ENCODE data around the gene NNMT.
"Not testable (repeated sequence)": the region's sequence is repeated elsewhere in the genome, so short reads cannot be mapped to it uniquely, and the experiment has no call there.

NNMT gene

DNA sequence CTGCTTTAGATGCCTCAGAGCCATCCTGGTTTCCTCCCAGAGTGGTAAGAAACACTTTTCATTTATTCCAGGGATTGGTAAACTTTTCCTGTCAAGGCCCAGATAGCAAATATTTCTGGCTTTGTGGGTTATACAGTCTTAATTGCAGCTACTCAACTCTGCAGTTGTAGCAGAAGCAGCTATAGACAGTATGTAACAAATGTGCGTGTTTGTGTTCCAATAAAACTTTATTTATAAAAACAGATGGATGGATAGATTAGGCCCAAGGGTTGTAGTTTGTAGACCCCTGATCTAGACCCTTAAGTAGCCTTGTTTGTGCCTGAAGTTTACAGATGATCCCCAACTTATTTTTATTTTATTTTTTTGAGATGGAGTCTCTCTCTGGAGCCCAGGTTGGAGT lies 17.9 kb downstream of the NNMT start:
- DNase-seq = no peak

DNA sequence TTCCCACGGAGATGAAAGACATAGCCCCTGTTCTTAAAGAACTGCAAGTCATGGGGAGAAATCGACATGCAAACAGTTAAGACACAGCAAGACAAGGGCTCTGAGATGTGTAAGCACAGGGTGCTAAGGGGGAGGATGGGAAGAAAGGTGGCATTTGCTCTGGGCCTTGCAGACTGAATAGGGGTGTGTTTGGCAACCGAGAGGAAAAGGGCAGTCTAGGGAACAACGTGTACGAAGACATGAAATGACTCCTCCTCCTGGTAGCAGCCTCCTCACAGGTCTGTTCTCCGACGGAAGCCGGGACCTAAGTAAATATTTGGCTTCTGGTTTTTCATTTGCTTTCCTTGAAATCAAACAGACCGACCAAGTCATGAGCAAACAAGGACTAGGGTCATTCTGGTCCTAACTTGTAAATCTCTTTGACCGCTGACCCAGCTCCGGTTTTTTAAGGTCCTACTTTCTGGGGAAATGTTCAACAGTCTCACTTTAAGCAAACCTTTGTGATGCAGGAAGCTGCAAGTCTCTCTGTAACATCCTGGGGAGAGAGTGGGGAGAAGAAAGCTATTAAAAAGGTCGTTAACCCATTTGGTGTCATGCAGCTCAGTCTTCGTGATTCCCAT lies 19.7 kb downstream of the NNMT start:
- peak; percentile 13 for DNase-seq

DNA sequence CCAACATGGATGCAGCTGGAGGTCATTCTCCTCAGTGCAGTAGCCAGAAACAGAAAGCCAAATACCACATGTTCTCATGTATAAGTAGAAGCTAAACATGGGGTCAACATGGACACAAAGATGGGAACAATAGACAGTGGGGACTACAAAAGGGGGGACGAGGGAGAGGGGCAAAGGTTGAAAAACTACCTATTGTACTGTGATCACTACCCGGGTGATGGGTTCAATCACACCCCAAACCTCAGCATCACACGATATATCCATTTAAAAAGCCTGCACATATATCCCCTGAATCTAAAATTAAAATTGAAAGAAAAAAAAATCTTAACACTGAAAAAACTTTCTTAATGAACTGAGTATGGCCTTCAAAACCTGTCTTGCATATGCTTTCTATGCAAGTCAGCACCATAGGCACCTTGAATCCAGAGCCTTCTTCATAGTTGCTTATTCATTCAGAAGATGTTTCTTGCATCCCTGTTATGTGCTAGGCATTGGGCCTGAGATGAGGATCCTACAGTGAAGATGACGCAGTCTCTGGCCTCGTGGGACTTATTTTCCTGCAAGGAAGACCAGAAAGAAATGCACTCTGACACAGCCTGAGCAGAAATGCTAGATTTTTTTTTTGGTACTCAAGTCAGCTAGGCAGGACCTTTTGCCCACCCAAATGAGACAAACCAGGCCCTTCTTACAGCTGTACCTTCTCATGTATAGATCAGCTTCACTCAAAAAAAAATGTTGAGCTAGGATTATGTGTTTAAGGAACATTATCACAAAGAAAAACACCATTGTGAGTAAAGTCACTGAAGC lies 21.0 kb downstream of the NNMT start:
- DNase-seq = no peak

DNA sequence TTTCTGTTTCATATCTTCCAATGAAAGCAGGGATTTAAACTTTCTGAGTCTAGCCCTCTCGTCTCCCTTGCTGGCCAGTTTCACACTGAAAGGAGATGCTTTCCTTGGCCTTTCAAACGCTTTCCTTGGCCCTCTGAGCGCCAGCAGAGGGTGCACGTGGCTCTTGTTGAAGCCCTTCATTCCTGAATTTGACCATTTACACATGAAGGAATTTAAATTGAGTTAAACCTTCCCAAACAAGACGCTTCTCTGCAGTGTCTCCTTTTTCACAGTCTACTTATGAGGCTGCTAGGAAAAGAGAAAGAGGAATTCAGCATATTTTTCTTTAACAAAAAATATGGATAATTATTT lies 21.6 kb downstream of the NNMT start:
- no peak for DNase-seq

DNA sequence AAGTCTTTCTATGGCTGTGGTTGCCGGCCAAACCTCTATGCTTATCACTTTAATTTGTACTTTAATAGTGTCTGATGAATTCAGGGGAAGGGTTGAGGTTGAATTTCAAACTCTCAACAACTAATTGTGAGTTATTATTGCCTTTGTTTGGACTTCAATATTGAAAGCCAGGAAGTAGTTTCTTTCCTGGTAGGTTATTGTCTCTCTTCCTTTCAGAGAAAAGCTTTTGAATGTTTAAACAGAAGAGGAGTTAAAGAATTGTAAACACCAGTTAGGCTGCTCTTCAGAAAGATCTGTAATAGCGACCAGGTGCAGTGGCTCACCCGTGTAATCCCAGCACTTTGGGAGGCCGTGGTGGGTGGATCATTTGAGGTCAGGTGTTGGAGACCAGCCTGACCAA lies 22.2 kb downstream of the NNMT start:
- DNase-seq = peak; percentile 16

DNA sequence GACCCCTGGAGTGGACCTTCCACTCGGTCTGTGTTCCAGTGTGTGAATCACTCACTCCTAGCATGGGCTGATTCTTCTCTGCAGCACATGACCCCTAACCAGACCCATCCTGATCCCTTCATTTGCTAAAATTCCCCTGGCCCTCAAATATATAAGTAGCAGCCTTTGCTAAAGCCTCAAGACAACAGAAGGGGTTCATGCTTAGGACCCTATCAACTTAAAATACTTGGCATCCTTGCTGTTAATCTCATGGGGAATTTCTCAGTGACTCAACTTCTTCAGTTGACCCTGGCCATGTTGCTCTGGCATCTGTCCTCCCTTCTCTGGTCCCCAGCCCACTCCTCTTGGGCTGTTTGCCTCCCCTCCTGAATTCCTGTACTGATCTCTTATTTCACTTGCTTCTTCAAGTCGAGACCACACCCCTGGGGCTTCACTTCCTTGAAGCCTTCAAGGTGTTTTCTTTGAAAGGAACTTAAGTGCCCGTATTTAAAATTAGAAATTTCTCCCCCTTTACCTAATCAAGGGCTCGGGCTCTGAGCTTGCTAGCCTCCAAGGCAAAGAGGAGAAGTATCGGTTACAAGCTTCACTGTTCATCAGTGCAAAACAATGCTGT lies 23.6 kb downstream of the NNMT start:
- DNase-seq = no peak

DNA sequence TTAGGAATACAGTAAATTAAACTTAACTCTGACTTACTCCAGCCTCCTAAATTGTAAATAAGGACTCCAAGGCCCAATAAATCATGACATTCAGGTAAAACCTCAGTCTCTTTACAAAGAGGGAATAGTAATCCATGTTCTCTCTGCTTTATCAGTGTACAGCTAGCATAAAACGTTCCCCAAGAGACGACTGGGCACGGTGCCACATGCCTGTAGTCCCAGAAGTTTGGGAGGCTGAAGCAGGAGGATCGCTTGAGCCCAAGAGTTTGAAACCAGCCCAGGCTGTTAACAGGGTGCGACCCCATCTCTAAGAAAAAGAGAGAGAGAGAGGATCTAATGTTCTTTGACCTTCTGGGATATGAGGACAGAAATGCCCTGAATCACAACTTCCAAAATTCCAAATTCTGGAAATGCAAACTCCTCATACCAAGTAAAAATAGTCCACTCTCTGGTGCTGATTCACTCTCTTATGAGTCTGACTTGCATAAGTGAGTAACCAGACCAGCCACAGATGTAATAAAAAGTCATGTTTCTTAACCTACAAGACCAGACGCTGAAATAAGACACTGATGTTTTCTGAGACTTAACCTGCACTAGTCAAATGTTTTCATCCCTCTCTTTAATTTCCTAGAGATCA lies 25.5 kb downstream of the NNMT start:
- no peak for DNase-seq

DNA sequence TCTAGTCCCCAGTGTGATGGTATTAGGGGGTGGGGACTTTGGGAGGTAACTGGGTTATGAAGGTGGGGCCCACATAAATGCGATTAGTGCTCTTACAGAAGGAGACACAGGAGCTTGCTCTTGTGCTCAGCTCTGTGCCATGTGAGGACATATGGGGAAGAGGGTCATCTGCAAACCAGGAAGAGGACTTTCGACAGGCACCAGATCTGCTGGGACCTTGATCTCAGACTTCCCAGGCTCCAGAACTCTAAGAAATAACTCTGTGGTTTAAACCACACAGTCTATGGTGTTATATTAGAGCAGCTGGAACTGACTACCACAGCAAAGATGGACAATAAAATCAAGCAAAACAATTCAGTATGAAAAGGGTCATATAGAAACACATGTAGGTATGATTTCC lies 26.7 kb downstream of the NNMT start:
- DNase-seq = no peak

DNA sequence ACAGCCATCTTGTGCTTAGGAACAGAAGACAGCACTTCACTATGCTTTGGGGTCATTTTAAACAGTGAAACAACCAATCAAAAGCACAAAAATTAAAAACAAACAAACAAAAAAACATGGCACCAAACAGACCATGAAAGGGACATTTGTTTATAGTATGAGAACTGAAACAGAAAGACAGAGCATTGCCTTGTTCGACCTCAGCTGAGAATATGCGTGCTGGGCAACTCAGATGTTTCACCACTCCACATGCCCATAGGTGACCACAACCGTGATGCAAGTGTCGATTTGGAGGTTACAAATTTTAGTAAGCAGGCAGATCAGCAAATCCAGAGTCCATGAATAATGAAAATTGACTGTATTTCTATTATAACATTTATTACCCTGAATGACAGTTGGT lies 30.0 kb downstream of the NNMT start:
- DNase-seq = no peak

DNA sequence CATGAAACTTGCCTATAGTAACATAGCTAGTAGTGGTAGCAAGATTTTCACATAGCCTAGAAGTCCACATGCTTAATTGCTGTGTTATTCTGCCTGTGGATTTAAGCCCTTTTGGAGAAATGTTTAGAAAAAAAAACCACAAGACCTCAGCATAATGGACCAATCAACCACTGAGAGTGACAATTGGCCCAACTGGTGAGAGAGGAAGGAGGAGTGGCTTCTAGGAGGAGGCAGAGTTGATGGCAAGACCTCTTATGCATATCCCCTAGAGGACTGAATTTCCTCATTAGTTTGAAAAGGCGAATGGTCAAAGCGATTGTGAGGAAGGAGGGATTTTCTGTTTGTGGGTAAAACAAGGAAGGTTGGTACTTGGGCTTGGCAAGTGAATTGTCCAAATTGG lies 30.6 kb downstream of the NNMT start:
- DNase-seq = no peak

DNA sequence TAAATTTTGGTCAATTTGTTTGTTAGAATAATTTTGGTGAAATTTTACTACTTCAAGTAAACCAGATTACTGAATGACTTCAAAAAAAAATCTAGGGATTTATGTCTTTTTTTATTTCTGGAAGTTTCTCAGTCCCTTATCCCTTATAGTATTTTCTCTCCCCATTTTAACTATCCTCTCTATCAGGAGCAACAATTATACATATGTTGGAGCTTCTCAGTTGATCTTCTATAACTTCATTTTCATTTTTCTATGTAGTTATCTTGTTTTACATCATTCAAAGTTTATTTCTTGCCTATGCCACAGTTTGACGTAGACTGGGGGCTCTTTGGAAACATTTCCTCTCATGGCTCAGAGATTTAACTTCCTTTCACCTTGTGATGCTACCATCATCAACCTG lies 34.2 kb downstream of the NNMT start:
- DNase-seq = no peak

DNA sequence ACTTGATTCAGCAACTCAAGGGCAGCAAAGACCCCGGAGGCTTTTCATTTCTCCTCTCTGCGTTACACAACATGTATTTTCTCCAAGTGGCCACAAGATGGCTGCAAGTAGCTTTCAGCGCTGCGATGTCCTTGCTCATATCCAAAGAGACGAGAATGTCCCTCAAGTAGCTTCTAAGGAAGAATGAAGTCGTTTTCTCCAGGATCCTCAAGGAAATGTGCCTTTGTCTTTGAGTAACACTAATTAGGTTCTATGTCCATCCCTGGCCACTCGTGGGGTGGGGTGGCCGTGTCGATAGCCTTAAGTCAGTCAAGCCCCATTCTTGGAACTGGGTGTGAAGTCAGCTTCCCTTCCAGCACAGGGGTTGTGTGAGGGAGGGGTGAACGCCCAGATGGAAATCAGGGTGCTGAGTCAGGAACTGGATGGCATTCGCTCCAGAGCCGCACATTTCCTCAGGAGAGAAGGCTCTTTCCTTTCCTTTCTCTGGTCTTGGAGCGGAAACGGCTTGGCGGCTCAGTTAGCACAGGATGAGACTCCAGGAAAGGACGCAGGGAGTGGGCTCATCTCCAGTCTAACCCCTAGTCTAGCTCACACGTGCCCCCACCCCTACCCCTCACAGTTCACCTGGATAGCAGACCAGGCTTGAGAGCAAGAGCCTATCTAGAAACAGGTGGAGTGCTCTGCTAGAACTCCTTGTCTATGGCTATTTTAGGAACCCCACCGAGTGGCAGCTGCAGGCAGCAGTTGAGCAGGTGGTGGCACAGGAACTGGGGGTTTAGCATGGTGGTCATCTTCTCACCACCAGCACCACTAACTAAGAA lies 44.3 kb downstream of the NNMT start:
- peak; percentile 62 for DNase-seq

DNA sequence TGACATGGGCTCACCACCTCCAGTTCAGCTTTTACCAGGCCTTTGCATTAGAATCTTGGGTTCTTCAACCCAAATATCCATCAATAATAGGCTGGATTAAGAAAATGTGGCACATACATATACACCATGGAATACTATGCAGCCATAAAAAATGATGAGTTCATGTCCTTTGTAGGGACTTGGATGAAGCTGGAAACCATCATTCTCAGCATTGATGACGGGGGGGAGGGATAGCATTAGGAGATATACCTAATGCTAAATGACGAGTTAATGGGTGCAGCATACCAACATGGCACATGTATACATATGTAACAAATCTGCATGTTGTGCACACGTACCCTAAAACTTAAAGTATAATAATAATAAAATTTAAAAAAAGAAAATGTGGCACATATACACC lies 45.5 kb downstream of the NNMT start:
- DNase-seq = not testable (repeated sequence)

DNA sequence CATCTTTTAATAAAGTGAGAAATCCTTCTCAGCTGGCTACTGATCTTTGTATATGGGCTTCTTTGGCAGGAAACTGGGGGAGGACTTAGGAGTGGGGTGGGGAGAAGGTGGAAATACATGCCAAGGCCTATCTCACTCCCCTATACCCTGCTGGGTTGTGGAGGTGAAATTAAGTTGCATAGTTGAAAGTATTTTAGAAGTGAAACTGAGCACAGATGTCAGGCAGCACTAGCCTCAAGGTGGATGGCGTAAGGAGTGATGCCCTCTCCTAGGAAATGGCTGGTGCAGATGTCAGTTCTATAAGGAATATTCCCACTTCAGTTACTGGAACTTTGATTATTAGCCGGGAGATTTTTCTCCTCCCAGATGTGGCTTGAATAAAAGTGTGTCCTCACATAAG lies 46.3 kb downstream of the NNMT start:
- DNase-seq = no peak

DNA sequence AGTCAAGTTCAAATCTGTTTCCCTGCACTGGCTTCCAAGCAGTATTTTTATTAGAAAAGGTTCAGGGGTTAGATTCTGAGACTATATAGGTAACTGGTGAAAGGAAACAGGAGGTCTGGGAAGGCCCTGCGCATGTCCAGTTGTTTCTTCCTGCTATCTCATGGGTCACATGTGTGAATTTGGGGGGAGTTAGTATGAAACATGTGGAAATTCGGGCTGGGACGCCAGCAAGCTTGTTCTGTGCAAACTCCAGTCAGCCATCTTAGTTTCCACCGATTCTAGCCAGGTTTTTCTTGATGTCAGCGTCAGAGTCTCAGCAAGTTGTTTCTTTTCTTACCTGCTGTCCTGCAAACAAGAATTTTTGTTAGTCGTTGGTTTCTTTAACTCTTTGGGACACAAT lies 46.8 kb downstream of the NNMT start:
- no peak for DNase-seq

DNA sequence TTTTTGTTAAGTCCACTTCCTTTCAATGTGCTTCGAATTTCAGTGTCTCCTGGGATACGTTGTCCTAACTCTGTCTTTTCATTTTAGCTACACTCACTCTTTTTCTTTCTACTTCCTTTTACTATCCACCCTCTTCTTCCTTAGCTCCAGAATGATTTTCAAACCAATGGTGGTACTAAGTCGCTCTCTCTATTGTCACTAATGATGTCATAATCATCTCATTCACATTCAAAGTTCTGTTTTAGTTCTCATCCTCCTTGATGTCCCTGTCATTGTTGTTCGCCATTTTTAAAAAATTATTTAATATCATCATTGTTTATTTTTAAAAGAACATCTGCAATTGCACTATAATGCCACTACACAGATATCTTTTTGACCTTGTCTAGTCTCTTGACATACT lies 47.3 kb downstream of the NNMT start:
- DNase-seq = no peak

DNA sequence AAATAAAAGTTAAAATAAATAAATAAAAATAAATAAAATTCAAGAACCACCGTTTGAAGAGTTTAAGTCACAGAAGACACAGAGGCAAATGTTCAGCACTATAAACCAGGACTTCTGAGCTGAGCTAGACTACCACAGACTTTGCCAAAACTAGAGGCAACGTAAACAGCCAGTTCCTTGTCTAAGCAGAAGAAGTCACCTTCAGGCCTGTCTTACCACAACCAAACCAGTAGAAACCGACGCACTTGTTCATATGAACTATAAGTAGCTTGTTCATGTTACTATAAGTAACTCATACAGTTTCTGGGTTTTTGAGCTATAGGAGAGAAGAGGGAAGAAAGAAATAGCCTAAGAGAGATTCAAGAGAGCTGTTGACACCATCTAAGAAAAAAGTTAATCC lies 48.3 kb downstream of the NNMT start:
- DNase-seq = no peak

DNA sequence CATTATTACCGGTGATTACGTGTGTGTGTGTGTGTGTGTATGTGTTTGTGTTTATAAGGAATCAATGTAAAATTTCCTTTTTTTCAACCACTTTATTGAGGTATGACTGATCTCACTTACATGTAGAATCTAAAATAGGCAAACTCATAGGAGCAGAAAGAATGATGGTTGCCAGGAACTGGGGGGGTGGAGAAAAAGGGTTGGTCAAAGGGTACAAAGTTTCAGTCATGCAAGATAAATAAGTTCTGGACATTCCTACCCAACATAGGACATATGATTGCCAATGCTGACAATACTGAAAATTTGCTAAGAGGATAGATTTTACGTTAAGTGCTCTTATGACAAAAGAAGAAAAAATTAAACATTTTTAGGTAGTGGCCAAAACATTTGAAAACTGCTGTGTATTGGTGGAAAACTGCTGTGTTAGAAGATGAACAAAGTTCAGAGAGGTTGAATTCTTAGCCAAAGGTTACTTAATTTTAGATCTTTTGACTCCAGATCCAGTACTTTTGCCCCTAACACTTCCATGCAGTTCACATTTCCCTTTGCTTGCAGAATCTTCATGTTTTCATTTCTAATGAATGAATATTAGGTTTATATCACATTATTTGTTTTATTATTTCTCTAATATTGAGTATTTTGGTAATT lies 49.5 kb downstream of the NNMT start:
- no peak for DNase-seq

DNA sequence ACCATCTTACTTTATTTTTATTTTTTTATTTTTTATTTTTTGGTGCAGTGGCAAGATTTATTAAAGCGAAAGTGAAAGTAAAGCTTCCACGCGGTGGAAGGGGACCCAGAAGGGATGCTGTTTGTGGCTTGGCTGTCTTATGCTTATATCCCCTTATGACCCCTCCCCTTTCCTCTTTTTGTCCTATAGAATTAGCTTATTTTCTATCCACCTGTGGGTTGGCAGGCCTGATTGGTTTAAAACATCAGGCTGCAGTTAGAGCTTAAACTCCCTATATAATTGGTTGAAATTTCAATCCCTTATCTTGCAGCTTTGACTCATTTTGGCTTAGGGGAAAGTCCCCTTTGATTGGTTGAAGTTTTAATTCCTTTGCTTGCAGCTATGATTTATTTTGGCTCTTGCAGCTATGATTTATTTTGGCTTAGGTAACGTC lies 50.5 kb downstream of the NNMT start:
- no peak for DNase-seq

DNA sequence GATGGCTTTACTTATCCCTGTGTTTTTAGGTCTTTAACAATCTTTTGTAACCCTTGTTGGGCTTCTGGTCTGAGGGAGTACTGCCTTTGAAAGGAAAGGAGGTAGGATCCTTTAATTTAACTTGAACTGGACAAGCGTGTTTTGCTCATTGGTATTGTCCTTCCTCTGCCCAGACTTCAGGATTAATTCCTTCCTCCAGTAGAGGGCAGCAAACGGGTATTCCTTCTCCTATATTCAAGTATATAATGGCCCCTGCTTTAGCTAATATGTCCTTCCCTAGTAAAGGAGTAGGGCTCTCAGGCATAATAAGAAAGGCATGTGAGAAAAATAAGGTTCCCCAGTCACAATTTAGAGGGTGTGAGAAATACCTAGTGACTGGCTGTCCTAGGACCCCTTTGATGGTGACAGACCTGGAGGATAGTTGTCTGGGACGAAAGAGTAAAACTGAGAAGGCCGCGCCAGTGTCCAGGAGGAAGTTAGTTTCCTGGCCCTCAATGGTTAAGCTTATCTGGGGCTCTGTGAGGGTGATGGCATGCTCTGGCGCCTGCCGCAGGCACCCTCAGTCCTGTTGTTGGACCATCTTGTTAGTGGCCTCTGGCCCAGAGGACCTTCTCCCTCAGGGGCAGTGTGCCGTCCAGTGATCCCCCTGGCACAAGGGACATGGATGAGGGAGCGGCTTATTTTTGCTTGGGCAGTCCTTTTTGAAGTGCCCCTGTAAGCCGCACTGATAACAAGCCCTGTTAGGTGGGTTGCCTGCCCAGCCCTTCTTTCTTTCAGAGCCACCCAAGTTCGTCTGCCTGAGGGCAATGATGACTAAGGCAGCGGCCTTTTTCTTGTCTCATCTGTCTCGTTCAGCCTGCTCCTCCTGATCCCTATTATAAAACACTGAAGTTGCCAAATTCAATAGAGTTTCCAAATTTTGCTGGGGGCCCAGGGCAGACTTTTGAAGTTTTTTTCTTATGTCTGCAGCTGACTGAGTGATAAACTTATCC lies 52.3 kb downstream of the NNMT start:
- peak; percentile 45 for DNase-seq

DNA sequence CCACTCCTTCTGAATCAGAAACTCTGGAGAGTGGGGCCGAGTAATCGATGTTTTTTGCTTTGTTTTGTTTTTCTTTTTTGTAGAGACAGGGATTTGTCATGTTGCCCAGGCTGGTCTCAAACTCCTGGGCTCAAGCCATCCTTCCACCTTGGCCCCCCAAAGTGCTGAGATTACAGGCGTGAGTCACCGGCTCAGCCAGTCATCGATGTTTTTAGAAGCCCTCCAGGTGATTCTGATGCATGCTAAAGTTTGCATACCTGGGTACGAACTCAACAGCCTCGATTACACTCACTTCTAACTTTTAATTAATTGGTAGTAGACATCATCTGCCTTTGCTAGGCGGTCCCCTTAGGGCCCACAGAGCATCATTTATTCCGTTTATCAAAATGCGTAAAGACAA lies 53.8 kb downstream of the NNMT start:
- no peak for DNase-seq

All from NCI-H2029 (cell line).